ENCODE results near the gene MEGF8.

- TF ChIP-seq EZH2phosphoT487 (IDR thresholded peaks at IDR 0.05; ENCODE audit: low read depth) = no peak
- no peak; the same call in 1 of the 2 replicates for TF ChIP-seq CTCF (IDR thresholded peaks at IDR 0.05; ENCODE audit: low read depth, low read length)
Observed at GRCh38 chr19:42283188-42284065, 42.0 kb upstream of the MEGF8 start.
